Cardiac muscle cell (in vitro differentiated cells and primary cell): ENCODE measurements around the gene SPRR1B. TPM values are rescaled to one million over a fixed set of nuclear protein-coding genes. Genes with fewer than 3 reads are reported as not detected.

ENCODE experiments used
- DNase-seq, 2 donors: peaks; one replicate each; pipeline versions ENCODE4 v3.0.0 to v3.0.0-alpha.2; 2010 to 2017; ENCODE audit warnings: low read depth in 1 of 2, low spot score in 1 of 2
- H3K27ac ChIP-seq: fragments of 200-600 bp; sonication (generic); 2 replicates; pipeline ENCODE4 v1.5.1; 2016
- H3K27me3 ChIP-seq: fragments of 200-600 bp; sonication (generic); 2 replicates; pipeline ENCODE4 v1.6.0; 2016; ENCODE audit warnings: control low read depth
- H3K36me3 ChIP-seq: fragments of 200-600 bp; sonication (generic); 2 replicates; pipeline ENCODE4 v1.5.1; 2016; ENCODE audit warnings: control low read depth
- H3K4me1 ChIP-seq: fragments of 200-600 bp; sonication (generic); 2 replicates; pipeline ENCODE4 v1.8.1; 2017; ENCODE audit warnings: low read depth, mild to moderate bottlenecking, mixed run types
- H3K4me3 ChIP-seq: fragments of 200-600 bp; sonication (generic); 2 replicates; pipeline ENCODE4 v1.5.1; 2016; ENCODE audit warnings: mild to moderate bottlenecking
- H3K9me3 ChIP-seq: fragments of 200-600 bp; sonication (generic); 2 replicates; pipeline ENCODE4 v1.5.1; 2017; ENCODE audit warnings: low read depth, mild to moderate bottlenecking, control low read depth
- polyA plus RNA-seq: library from polyadenylated mRNA; unstranded; fragments of >200 nt; fragmentation: Nextera tagmentation; extraction: Ambion mirVana; gene quantifications from 2 replicates; pipeline ENCODE4 v1.2.1, GENCODE V29; 2016
- total RNA-seq: library from RNA; depleted of rRNA; stranded (reverse); fragments of >200 nt; gene quantifications from 2 replicates; pipeline ENCODE4 v1.2.3, GENCODE V29; 2016
- TF ChIP-seq, protein P1 (sequence below): IDR thresholded peaks from 2 replicates; pipeline ENCODE4 v1.5.1; 2012; ENCODE audit warnings: low read depth, mild to moderate bottlenecking, low read length

SPRR1B gene, protein sequence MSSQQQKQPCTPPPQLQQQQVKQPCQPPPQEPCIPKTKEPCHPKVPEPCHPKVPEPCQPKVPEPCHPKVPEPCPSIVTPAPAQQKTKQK
- total RNA-seq (not detected in 2 replicates), polyA plus RNA-seq (not detected in 2 replicates)

DNA sequence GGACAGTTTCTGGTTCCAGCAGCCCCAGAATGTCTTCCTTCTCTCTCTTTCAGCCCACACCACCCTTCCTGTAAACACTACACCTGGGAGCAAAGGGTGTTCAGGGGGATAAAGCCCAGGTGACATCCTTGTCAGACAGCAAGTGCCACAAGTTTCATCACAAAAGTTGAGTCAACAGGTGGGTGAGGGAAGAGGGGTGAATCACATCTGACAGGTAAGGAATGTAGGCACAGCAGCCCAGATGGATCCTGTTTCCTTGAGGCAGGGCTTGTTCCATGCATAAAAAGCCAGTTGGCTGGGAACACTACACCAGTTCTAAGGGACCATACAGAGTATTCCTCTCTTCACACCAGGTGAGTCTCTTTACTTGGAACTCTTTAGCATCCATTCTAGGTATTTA, at the start of gene SPRR1B:
TSS of gene SPRR1B (plus strand) at position 309 of the 400 bp plus-strand sequence. CDS start 1,143 bp downstream, outside the sequence.
- H3K9me3 ChIP-seq: no peaks in the 10 kb centered on the region
- H3K4me3 ChIP-seq: no peak within 1 kb of the TSS
- TF ChIP-seq, protein P1, sequence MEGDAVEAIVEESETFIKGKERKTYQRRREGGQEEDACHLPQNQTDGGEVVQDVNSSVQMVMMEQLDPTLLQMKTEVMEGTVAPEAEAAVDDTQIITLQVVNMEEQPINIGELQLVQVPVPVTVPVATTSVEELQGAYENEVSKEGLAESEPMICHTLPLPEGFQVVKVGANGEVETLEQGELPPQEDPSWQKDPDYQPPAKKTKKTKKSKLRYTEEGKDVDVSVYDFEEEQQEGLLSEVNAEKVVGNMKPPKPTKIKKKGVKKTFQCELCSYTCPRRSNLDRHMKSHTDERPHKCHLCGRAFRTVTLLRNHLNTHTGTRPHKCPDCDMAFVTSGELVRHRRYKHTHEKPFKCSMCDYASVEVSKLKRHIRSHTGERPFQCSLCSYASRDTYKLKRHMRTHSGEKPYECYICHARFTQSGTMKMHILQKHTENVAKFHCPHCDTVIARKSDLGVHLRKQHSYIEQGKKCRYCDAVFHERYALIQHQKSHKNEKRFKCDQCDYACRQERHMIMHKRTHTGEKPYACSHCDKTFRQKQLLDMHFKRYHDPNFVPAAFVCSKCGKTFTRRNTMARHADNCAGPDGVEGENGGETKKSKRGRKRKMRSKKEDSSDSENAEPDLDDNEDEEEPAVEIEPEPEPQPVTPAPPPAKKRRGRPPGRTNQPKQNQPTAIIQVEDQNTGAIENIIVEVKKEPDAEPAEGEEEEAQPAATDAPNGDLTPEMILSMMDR: no peak
- H3K27ac ChIP-seq: no peak within 1 kb of the TSS
- H3K36me3 ChIP-seq: no peaks in the 10 kb centered on the region
- DNase-seq: no peak
- H3K4me1 ChIP-seq: no peaks in the 10 kb centered on the region
- no peaks in the 10 kb centered on the region for H3K27me3 ChIP-seq

DNA sequence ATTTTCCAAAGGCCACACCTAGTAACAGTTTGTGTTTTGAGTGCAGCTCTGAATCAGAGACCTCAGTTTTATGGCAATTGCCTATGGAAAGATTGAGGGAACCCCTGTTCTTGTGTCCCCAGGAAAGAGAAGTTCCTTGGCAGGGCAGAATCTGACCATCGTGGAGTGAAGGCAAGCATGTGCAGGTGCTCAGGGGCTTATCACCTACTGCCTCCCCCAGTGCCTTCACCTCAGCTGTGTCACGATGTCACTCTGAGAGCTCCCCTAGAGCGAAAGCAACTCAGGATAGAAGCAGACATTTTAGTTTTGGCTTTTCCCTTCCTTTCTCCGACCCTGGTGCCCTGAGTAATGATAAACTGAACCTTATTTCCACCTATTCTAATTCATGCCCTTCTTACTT, 48.9 kb upstream of the SPRR1B start:
- no peak overlapping the region for H3K4me3 ChIP-seq
- H3K27me3 ChIP-seq: no peaks in the 10 kb centered on the region
- H3K9me3 ChIP-seq: no peaks in the 10 kb centered on the region
- TF ChIP-seq, protein P1: no peak
- no peak for DNase-seq
- H3K4me1 ChIP-seq: no peaks in the 10 kb centered on the region
- no peak overlapping the region for H3K27ac ChIP-seq
- no peaks in the 10 kb centered on the region for H3K36me3 ChIP-seq

DNA sequence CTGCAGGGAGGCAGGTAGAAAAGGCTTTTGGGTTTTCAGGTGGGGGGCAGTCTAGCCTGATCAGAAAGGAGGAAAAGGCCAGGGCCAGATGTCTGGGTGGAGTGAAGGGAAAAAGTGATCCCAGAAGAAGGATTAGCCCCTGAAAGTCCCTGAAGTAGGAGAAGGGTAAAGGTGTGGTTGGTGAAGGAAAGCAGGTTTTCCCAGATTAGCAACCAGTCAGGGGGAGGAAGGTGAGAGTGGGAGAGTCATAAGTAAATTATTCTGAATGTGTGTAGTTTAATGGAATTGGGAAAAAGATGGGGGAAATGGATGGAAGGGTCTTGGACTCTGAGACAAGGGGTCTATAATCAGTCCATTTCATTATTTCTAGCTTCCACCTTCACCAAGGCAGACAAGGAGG, 47.8 kb upstream of the SPRR1B start:
- H3K4me1 ChIP-seq: no peaks in the 10 kb centered on the region
- no peaks in the 10 kb centered on the region for H3K36me3 ChIP-seq
- H3K27ac ChIP-seq: no peak overlapping the region
- TF ChIP-seq, protein P1: no peak
- no peak for DNase-seq
- H3K9me3 ChIP-seq: no peaks in the 10 kb centered on the region
- no peaks in the 10 kb centered on the region for H3K27me3 ChIP-seq
- H3K4me3 ChIP-seq: no peak overlapping the region

DNA sequence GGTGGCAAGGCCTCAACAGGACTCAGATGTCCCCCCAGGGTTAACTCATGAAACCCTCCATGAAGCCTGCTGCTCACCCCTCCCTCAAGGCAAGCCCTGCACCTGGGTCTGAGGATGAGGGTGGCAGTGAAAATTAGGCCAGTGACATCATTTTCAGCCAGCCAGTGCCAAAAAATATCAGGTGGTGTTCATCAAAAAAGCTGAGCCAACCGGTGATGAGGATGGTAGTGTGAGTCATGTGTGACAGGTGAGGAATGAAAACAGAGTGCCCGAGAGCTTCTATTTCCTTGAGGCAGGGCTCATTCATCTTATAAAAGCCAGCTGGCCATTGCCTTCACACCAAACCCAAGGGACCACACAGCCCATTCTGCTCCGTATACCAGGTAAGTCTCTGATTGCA, 47.3 kb upstream of the SPRR1B start, which contains the start of gene SPRR1A:
TSS of gene SPRR1A (plus strand) at position 339 of the 400 bp plus-strand sequence. CDS start 1,150 bp downstream, outside the sequence.
- H3K36me3 ChIP-seq: no peaks in the 10 kb centered on the region
- DNase-seq: no peak
- no peaks in the 10 kb centered on the region for H3K4me1 ChIP-seq
- no peaks in the 10 kb centered on the region for H3K9me3 ChIP-seq
- TF ChIP-seq, protein P1: no peak
- no peaks in the 10 kb centered on the region for H3K27me3 ChIP-seq
- no peak within 1 kb of the TSS for H3K4me3 ChIP-seq
- no peak within 1 kb of the TSS for H3K27ac ChIP-seq

DNA sequence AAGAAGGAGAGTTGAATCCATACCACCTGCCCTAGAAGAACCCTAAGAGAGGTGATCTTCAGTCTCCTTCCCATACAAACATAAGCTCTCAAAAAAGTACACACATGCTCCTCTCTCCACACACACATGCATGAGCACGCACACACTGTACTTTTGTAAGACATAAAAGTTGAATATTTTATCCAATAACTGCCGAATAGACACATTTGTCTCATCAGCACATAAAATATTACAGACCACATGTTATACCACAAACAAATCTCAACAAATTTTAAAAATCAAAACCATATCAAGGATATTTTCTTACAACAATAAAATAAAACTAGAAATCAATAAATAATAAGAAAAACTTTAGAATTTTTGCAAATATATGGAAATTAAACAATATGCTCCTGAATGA, 44.4 kb upstream of the SPRR1B start:
- no peak for DNase-seq
- TF ChIP-seq, protein P1: no peak
- Histone ChIP-seq H3K36me3 (no peaks in the 10 kb centered on the region), H3K4me3 (no peak overlapping the region), H3K9me3 (no peaks in the 10 kb centered on the region), H3K27me3 (no peaks in the 10 kb centered on the region), H3K4me1 (no peaks in the 10 kb centered on the region), H3K27ac (no peak overlapping the region)
